GM19099 (cell line): ENCODE data around the gene IMP3.

Experiments used
- POLR2A ChIP-seq: IDR thresholded peaks from 3 replicates; pipeline ENCODE4 v1.6.1; 2011; ENCODE audit warnings: low read depth; ENCODE audit not compliant: insufficient read length; ENCODE audit errors: extremely low read depth

The IMP3 gene

DNA sequence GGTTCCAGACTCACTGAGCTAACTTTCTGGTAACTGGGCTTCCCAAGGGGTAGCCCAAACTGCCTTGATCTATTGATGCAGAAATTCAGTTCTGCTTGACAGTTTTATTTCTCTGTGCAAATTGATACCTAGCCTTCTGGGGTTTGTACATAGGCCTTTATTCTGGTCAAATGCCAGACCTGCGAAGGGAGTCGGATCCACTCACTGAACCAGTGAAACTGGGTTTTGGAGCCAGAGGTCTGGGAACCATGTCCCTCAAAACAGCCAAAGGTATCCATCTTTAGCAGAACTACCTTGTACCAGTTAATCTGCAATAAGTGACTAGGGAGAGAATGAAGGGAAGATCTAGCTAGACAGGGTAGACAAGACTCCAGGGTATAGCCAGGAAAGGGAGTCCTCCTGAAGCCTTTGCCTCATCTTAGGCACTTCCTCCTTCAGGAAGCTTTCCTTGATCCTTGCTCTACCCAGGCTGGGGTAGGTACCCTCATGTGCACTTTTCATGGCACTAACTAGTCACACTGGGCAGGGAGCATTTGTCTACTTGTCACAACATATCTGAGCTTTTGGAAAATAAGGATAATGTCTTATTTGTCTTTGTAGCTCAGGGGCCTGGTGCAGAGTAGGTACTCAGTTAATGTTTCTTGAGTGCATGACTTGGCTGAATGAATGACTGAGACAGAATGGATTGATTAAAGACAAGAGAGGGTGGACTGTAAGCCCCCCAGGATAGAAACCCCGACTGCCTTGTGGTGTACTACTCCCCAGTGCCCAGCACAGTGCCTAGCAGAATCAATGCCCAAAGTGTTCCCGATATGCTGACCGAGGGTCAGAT lies 6.3 kb upstream of the IMP3 start:
- TF ChIP-seq POLR2A, result no peak

DNA sequence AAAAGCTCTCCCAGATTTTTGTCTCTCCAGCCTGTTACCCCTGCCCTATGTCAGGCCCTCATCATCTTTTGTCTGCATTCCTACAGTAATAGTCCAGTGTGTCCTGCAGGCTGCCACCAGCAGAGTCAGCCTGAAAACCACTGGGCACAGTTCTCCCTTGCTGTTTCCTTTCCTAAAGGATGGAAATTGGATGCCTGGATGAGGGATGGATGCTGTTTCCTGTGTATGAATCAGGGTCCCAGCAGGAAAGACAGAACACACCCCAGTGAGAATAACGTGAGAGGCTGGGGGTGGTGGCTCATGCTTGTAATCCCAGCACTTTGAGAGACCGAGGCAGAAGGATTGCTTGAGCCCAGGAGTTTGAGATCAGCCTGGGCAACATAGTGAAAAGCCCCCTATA lies 4.4 kb upstream of the IMP3 start:
- TF ChIP-seq POLR2A, result no peak

DNA sequence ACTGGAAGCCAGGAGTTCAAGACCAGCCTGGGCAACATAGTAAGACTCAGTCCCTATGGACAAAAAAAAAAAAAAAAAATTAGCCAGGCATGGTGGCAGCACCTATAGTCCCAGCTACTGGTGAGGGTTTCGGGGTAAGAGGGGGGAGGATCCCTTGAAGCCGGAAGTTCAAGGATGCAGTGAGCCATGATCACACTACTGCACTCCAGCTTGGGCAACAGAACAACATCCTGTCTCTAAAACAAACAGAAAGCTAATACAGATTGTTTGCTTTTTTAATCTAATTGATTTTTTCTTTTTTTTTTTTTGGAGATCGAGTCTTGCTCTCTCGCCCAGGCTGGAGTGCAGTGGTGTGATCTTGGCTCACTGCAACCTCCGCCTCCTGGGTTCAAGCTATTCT lies 1.6 kb upstream of the IMP3 start:
- no peak for TF ChIP-seq POLR2A

DNA sequence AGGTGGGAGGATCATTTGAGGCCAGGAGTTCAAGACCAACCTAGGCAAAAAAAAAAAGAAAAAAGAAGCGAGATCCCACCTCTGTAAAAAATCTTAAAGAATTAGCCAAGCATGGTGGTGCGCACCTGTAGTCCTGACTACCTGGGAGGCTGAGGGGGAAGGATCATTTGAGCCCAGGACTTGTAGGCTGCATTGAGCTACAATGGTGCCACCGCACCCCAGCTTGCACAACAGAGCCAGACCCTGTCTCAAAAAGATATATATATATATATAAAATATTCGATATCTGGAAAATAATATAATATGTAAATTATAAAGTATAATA lies 1.1 kb upstream of the IMP3 start:
- no peak for TF ChIP-seq POLR2A

DNA sequence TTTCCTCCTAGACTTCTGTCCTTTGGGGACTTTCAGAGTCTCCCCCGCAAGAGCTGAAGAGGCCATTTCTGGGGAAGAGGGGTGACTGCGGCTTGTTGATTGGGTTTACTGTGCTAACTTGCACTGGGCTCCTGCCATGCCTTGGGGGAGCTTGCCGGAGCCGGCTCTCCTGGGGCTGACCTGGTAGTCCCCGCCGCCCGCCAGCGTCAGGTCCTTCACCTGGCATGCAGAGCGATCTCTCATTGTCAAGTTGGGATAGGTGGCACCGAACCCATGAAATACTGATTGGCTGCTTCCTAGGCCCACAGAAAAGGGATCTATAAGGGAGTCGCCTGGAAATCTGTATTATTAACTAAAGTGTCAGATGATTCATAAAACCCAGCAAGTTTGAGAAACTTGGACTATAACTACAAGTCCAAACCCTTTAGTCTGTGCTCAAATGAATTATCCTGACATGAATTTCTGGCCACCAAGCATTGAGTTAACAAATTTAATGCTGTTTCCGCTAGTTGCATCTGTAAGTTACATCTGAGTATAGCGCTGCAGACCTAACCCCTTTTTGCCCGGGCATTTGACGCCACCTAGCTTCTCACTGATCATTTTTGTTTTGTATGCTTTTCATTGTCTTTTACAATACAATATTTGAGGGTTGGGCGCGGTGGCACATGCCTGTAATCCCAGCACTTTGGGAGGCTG lies 607 bp upstream of the IMP3 start:
- no peak for TF ChIP-seq POLR2A

DNA sequence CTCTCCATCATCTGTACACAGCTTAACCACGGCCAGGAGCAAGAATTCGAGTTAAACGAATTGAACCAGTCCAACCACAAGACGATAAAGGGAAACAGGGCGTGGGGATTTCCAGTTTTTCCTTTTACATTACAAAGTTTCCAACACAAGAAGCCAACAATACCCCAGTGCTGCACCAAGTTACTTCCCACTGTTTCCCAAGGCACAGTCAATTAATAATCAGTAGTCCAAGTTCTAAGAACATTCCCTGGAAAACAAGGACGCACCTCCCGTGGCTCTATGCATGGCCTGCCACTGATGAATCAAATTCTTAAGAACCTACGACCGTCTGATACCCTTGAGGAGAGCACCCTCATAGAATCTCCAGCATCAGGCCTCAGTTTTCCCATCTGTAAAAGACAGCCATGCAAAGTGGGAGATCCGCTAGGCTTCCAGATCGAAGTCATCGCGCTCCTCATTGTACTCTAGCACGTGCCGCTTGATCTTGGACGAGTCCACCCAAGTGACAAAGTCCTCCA lies 774 bp downstream of the IMP3 start:
- no peak for TF ChIP-seq POLR2A

DNA sequence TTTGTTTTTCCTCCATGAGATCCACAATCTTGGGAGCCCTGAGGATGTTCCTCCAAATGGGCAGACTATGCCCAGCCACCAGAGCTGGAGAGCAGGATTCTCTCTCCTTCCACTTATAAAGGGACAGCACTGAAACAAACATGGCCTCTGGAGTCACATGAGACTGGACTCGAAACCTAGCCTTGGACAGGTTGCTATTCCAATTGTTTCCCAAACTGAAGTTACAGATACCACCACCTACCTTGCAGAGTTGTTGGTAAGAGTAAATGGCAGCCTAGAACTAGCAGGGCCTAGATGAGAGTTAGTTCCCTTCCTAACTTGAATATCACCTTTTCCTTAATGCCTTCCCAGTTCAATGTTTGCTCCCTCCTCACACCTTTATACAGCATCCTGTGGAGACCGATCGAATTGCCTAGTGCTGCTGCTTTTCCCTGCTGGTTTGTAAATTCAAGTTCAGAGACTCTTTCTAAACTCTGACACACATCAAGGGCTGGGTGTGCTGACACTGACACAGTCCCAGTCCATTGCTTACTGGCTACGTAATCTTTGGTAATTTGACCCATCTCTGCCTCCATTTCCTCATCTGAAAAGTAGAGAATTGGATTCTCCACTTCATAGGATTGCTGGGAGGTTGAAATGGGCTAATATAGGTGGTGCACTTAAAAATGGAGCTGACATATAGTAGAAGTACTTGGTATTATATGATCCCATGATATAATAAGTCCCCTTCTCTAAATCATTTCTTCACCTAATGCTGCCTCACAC lies 2.6 kb downstream of the IMP3 start:
- no peak for TF ChIP-seq POLR2A

DNA sequence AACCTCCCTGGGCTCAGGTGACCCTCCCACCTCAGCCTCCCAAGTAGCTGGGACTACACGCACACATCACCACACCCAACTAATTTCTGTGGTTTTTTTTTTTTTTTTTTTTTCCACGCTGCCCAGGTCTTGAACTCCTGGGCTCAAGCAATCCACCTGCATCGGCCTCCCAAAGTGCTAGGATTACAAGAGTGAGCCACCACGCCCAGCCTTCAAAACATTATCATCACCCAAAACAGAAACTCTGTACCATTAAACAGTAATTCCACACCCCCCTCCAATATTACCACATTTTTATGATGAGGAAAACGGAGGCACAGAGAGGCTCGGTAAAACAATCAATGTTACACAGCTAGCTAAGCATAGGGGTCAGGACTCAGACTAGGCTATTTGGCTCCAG lies 4.0 kb downstream of the IMP3 start:
- no peak for TF ChIP-seq POLR2A

DNA sequence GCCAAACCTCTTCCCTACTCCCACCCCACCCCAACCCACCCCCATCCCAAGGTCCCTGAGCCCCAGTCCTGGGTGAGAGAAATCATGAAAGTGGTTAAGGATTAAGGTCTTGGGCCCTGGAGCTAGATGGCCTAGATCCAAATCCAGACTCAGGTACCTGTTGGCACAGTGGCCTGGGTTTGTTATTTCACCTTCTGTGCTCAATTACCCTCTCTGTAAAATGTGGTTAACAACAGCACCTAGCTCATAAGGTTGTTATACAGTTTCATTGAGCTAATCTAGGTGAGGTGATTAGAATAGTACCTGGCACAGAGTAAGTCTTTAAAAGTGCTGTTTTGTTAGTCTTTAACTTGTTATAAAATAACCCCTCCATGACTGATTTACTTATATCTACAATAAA lies 8.1 kb downstream of the IMP3 start:
- TF ChIP-seq POLR2A, result no peak

DNA sequence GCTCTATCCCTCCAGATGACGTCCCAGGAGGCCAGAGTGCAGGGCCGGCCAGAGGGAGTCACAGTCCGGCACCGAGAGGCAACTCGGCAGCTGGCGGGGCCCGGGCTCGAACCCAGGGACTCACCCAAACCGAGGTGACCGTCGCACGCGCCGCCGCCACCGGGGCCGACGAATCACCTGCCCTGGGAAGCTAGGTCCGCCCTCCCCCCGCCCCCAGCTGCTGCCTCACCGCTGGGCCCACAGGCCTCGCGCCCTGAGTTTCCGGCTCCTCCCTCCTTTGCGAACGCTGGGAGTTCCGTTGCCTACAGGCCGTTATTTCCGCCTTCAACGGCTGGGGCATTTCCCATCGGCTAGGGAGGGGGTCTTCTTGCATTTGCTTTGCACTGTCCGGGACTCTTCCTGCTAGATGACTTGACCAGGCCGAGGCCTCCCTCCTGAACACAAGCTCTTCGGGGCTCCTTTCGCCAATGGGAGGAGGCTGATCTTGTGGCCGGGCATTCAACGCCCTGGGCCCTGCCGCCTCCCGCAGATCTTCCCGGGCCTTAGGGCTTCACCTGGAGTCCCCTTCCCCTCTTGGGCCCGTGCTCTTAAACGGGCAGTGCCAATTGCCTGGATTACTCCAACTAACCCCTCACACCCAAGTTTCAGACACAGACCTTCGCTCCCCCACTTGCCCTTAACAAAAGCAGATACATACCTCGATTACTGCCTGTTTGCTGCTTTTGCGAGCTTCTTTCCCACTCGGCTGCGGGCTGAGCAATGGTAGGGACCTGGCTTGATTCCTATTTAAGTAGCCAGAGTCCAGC lies 14.3 kb downstream of the IMP3 start, which contains the start of gene SNUPN:
Gene SNUPN (minus strand): TSS at position 184 of the 806 bp plus-strand sequence. CDS start 4,674 bp downstream, outside the sequence.
- peak; percentile 91 for TF ChIP-seq POLR2A

DNA sequence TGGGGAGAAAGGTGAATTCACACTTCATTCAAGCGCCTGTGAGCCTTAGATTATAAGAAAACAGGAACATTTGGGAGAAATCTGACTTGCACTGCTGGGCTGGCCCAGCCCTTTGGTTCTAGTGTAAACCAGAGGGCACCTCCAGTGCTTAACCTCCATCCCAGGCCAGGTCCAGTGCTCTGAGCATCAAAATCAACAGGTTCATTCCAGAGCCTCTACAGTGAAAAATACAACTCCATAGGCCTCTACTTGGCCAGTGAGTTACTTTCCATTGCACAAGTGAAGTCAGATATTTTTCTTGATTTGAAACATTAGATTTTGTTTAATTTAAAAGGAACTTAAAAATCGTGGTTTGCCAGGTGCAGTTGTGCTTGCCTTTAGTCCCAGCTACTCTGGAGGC lies 17.5 kb downstream of the IMP3 start:
- no peak for TF ChIP-seq POLR2A

DNA sequence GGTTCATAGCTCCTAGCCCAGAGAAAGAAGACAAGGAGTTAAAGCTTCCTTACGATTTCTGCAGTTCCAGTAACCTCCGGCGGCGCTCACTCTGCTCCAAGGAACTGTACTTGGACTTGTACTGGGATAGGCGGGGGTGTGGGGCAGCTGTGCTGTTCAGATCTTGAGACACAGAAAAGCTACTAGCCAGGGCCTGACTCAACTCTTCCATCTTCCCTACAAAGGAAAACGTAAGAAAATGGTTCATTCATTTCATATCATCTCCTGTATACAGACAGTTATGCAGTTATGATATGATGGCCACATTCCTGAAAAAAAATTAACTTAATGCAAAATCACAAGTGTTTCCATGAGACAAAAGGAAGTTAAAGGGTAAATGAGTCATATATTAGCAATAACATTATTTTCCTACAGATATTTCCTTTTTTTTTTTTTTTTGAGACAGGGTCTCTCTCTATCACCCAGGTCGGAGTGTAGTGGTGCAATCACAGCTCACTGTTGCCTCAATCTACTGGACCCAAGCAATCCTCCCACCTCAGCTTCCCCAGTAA lies 19.1 kb downstream of the IMP3 start:
- no peak for TF ChIP-seq POLR2A

DNA sequence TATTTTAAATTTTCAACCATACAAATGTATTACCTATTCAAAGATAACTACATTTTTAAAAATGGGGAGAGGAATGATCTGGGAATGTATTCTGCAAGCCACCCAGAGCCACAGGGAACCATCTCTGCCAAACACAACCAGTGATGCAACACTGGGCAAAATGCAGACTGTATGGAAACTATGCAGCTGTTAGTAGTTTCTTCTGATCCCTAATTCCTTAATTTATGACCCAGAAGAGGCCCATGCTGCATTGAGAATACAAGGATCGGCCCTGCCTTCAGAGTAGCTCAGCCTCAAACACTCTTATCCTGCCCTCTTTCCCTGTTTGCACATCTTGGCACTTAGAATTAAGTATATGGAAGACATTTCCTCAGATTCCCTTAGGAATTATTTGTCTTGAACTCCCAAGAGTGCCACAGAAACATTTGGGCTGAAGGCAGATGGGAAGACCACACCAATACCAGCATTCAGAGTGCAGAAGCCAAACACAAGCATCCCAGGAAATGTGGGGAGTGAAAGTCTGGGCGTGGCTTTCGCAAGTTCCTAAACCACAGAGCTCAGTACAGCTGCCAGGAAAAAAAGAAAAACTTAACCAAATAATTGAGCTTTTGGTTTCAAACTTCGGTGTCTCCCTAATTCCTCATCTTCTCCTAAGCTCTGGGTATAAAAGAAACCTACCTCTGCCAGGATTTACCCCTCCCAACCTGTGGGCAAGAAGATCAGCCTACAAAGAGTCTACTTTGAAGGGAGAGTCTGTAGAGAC lies 19.8 kb downstream of the IMP3 start:
- no peak for TF ChIP-seq POLR2A

DNA sequence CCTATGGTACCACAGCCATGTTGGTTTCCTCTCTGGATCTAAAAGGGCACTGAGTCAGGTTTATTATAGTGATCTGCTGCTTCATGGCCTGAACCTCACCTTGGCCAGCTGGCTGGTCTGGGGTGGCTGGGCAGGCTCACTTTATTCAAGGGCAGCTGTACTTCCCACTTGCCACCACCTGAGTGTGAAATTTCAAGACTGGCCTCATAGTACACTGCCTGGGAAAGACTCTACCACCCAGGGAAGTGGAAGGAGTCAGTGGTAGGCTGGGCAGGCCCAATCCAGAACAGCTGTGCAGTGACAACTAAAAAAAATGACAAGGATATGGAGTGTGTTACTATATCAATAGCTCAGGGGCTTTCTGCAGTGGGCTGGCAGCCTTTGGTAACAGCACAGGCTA lies 23.3 kb downstream of the IMP3 start:
- TF ChIP-seq POLR2A, result no peak
